HUES64 (cell line): ENCODE measurements around the gene CRYGN.

Experiments used
- H3K27ac ChIP-seq: 2 replicates; pipeline ENCODE4 v1.7.0; 2013; ENCODE audit warnings: low read depth, low read length, inconsistent platforms
- H3K27me3 ChIP-seq: 2 replicates; pipeline ENCODE4 v1.6.1; 2013; ENCODE audit warnings: mild to moderate bottlenecking, low read length; ENCODE audit not compliant: insufficient read depth
- H3K36me3 ChIP-seq: 2 replicates; pipeline ENCODE4 v1.6.1; 2013; ENCODE audit warnings: mild to moderate bottlenecking, low read length; ENCODE audit not compliant: insufficient read depth
- H3K4me1 ChIP-seq: 2 replicates; pipeline ENCODE4 v1.6.1; 2013; ENCODE audit warnings: mild to moderate bottlenecking, low read length, moderate library complexity; ENCODE audit not compliant: insufficient read depth
- H3K4me3 ChIP-seq: 2 replicates; pipeline ENCODE4 v1.5.1; 2013; ENCODE audit warnings: mild to moderate bottlenecking, low read length, moderate library complexity
- H3K9ac ChIP-seq: 2 replicates; pipeline ENCODE4 v1.6.1; 2013; ENCODE audit warnings: mild to moderate bottlenecking, low read depth, low read length
- H3K9me3 ChIP-seq: 2 replicates; pipeline ENCODE4 v1.6.1; 2013; ENCODE audit warnings: low read depth, low read length; ENCODE audit not compliant: insufficient read depth
- WGBS: fragments of 150-250, 120-280 bp; methylation state at CpG from one replicate; pipeline ENCODE4 v1.1.7; 2013; ENCODE audit warnings: missing lambda C conversion rate; 5-methylcytosine and 5-hydroxymethylcytosine counted together

CRYGN gene

GRCh38 chr7:151379193-151379520, 60.8 kb downstream of the CRYGN start:
- Histone ChIP-seq H3K4me3 (no peak overlapping the region), H3K36me3 (peaks cover 22% of the 10 kb centered on the region), H3K4me1 (peaks cover 12% of the 10 kb centered on the region; the same call in 1 of the 2 replicates), H3K27ac (no peak overlapping the region), H3K27me3 (peaks cover 33% of the 10 kb centered on the region), H3K9ac (no peak overlapping the region), H3K9me3 (no peaks in the 10 kb centered on the region)
- WGBS = 93% methylated on average over 6 of the region's 6 CpGs
